ENCODE results near the gene DZIP3.

GRCh38 chr3:108578064-108578463 lies 11.5 kb upstream of the DZIP3 start:
- TF ChIP-seq CTCF (IDR thresholded peaks at IDR 0.05; ENCODE audit: insufficient read depth, low read length, poor library complexity, severe bottlenecking) (no peak), EZH2phosphoT487 (conservative IDR thresholded peaks at IDR 0.05; ENCODE audit: low read length) (no peak)
